ENCODE data around the gene CHTF18. TPM values are rescaled to one million over a fixed set of nuclear protein-coding genes. Genes with fewer than 3 reads are reported as not detected.

The CHTF18 gene
- total RNA-seq, 1 donor = 20.0 TPM

DNA sequence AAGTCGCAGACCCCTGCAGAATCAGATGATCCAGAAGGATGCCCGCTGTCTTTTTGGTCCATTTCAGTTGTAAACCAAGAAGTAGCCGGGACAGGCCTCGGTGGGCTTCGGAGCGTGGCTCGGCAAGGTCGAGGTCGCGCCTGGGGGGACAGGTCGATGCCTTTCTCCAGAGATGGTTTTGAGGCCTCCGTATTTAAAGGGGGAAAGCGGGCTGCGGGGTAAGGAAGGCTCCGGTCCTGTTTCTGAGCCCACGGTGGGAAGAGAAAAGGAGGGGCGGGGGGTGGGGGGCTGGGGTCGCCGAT lies 19.6 kb downstream of the CHTF18 start:
- TF ChIP-seq, protein P1, sequence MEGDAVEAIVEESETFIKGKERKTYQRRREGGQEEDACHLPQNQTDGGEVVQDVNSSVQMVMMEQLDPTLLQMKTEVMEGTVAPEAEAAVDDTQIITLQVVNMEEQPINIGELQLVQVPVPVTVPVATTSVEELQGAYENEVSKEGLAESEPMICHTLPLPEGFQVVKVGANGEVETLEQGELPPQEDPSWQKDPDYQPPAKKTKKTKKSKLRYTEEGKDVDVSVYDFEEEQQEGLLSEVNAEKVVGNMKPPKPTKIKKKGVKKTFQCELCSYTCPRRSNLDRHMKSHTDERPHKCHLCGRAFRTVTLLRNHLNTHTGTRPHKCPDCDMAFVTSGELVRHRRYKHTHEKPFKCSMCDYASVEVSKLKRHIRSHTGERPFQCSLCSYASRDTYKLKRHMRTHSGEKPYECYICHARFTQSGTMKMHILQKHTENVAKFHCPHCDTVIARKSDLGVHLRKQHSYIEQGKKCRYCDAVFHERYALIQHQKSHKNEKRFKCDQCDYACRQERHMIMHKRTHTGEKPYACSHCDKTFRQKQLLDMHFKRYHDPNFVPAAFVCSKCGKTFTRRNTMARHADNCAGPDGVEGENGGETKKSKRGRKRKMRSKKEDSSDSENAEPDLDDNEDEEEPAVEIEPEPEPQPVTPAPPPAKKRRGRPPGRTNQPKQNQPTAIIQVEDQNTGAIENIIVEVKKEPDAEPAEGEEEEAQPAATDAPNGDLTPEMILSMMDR (IDR thresholded peaks at IDR 0.05; ENCODE audit: insufficient read depth, low read length) = no peak
- DNase-seq (ENCODE audit: low read depth) = no peak

GRCh38 chr16:813204-813915 lies 24.9 kb downstream of the CHTF18 start:
- peak; percentile 21 for DNase-seq (ENCODE audit: low read depth)
- TF ChIP-seq, protein P1 (IDR thresholded peaks at IDR 0.05; ENCODE audit: insufficient read depth, low read length) = peak; percentile 56
- peak overlapping the region; percentile 33 for H3K4me3 ChIP-seq (ENCODE audit: low read depth, low read length)

More for the DNA sequence above, 19.6 kb downstream of the CHTF18 start:
- peak overlapping the region; percentile 86 for H3K4me3 ChIP-seq (ENCODE audit: low read depth, low read length)

GRCh38 chr16:813916-814412 lies 25.5 kb downstream of the CHTF18 start:
- H3K4me3 ChIP-seq (ENCODE audit: low read depth, low read length) = no peak overlapping the region
- DNase-seq (ENCODE audit: low read depth) = no peak
- TF ChIP-seq, protein P1 (IDR thresholded peaks at IDR 0.05; ENCODE audit: insufficient read depth, low read length) = no peak

DNA sequence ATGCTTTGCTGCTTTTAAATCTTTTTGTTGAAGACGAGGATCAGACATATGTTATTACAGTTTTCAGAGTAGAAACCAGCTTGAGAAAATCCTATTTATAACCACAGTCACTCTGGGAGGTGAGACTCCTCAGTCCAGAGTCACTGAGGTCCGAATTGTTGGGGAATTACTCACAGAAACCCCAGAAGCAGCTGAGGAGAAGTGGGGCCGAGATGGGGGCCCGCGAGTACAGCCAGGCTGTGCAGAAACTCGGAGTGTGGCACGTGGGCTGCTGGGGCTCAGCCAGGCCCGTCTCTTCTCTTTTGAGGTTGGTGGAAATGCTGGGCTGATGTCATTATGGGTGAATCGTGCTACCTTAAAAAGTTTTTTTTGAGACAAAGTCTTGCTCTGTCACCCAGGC lies 26.6 kb downstream of the CHTF18 start:
- H3K4me3 ChIP-seq (ENCODE audit: low read depth, low read length) = no peak overlapping the region
- DNase-seq (ENCODE audit: low read depth) = peak; percentile 17
- TF ChIP-seq, protein P1 (IDR thresholded peaks at IDR 0.05; ENCODE audit: insufficient read depth, low read length) = no peak

DNA sequence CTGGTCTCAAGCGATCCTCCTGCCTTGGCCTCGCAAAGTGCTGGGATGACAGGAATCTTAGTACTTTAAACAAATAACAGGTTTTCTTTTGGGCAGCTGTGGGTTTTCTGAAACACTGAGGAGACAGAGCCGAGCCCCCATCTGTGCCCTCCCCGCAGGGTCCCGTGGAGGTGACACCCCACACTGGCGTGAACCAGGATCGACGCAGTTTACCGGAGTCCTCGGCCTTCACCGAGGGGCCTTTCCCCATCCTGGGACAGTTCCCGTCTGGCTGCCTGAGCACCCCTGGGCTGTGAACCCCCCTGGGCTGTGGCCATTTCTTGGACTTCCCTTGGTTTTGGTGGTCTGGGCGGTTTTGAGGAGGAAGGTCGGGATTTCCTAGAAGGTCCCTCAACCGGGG lies 27.4 kb downstream of the CHTF18 start:
- H3K4me3 ChIP-seq (ENCODE audit: low read depth, low read length) = no peak overlapping the region
- no peak for DNase-seq (ENCODE audit: low read depth)
- TF ChIP-seq, protein P1 (IDR thresholded peaks at IDR 0.05; ENCODE audit: insufficient read depth, low read length) = no peak

DNA sequence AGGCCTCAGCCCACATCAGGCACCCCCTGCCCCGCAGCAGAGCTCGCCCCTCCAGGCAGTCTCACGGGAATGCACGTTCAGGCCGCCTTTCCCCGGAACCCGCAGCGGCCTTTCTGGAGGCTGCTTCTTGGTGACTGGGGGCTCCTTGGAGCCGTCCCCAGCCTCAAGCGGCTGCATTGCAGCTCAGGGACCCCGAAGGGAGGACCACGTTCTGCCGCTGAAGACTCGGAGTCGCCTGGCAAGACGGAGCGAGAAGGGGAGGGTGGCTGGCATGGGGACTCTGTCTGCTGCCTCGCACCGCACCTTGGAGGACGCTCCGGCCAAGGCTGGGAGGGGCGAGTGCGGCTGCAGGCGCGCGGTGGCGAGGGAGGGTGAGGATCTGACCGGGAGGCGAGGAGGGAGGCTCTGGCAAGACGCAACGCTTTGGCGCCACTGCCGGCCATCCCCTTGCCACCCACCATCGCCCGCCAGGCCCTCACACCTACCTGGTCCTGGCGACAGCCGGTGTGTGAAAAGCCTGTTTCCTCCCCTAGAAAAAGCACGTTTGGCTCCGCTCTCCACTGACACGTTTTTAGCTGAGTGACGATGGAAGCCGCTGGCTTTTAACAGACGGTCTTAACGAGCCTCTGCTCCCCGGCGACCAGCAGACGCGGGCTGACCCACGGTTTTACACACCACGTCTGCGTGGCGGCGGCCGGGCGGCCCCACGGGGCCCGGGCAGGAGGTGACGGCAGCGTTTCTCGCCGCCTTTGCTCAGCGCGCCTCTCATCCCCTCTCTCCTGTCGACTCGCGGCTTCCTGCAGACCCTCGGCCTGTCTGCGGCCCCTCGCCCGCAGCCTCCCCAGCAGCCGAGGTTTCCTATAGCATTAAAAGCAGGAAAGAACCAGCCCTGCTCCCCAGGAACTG lies 28.8 kb downstream of the CHTF18 start:
- TF ChIP-seq, protein P1 (IDR thresholded peaks at IDR 0.05; ENCODE audit: insufficient read depth, low read length) = no peak
- no peak overlapping the region for H3K4me3 ChIP-seq (ENCODE audit: low read depth, low read length)
- no peak for DNase-seq (ENCODE audit: low read depth)

All from fibroblast of the aortic adventitia (primary cell).